Sigmoid colon (tissue), 7 donors: ENCODE results near the gene EXOC5. TPM values are rescaled to one million over a fixed set of nuclear protein-coding genes. Genes with fewer than 3 reads are reported as not detected.
"Not testable (repeated sequence)": the region's sequence is repeated elsewhere in the genome, so short reads cannot be mapped to it uniquely, and the experiment has no call there.

ENCODE experiments used
- DNase-seq: peaks from one replicate; pipeline ENCODE4 v3.0.0-alpha.2; 2019
- H3K27ac ChIP-seq, 4 donors: fragments of 200-600 bp; sonication (generic); one replicate each; pipeline ENCODE4 v1.5.1; 2016 to 2019; ENCODE audit warnings: mild to moderate bottlenecking in 1 of 4
- H3K27me3 ChIP-seq, 3 donors: fragments of 200-600 bp; sonication (generic); one replicate each; pipeline ENCODE4 v1.5.1; 2019; ENCODE audit warnings: mild to moderate bottlenecking in 1 of 3
- H3K36me3 ChIP-seq, 4 donors: fragments of 200-600 bp; sonication (generic); one replicate each; pipeline ENCODE4 v1.5.1; 2016 to 2019
- H3K4me1 ChIP-seq, 4 donors: fragments of 200-600 bp; sonication (generic); one replicate each; pipeline ENCODE4 v1.5.1; 2017 to 2019
- H3K4me3 ChIP-seq, 4 donors: fragments of 200-600 bp; sonication (generic); one replicate each; pipeline ENCODE4 v1.5.1; 2017 to 2019; ENCODE audit warnings: mild to moderate bottlenecking in 2 of 4, moderate library complexity in 1 of 4
- H3K9me3 ChIP-seq, 4 donors: fragments of 200-600 bp in 3 of 4; sonication (generic) in 3 of 4; one replicate each; pipeline versions ENCODE4 v1.5.1 to v1.6.1; 2013 to 2019
- CTCF ChIP-seq, 4 experiments: fragments of 450-650 bp in 3 of 4; fragments of 200-600 bp in 1 of 4; IDR thresholded peaks; one replicate each; pipeline ENCODE4 v1.5.1; 2016 to 2019; ENCODE audit warnings: antibody characterized with exemption in 4 of 4, mild to moderate bottlenecking in 3 of 4, moderate library complexity in 2 of 4
- EP300 ChIP-seq, 4 donors: sonication (generic); formaldehyde crosslinking; IDR thresholded peaks; one replicate each; pipeline ENCODE4 v1.6.1; 2017; ENCODE audit warnings: antibody characterized with exemption in 4 of 4
- POLR2A ChIP-seq, 2 donors: fragments of 450-650 bp; IDR thresholded peaks; one replicate each; pipeline ENCODE4 v1.6.1; 2016; ENCODE audit warnings: antibody characterized with exemption in 2 of 2, mild to moderate bottlenecking in 2 of 2, moderate library complexity in 2 of 2
- POLR2AphosphoS5 ChIP-seq, 4 donors: sonication (generic); formaldehyde crosslinking; IDR thresholded peaks; one replicate each; pipeline ENCODE4 v1.6.1; 2017; ENCODE audit warnings: antibody characterized with exemption in 4 of 4
- WGBS, 2 donors: extraction: QIAGEN DNeasy Blood & Tissue Kit; methylation state at CpG; one replicate each; pipeline ENCODE4 v1.1.7; 2013; 5-methylcytosine and 5-hydroxymethylcytosine counted together
- intact Hi-C: fragments of 100-400 bp; cut with DNase I; formaldehyde crosslinking; loops from one replicate; pipeline ENCODE4 v1.15.1; 2023
- polyA plus RNA-seq, 3 donors: library from polyadenylated mRNA; stranded (reverse); fragments of 200-250 nt; gene quantifications; one replicate each; pipeline ENCODE4 v1.2.3, GENCODE V29; 2013
- total RNA-seq, 4 donors: library from RNA; depleted of rRNA; stranded (reverse); fragments of >200 nt; gene quantifications; one replicate each; pipeline ENCODE4 v1.1.0, GENCODE V29; 2016
- donor health status: healthy with polysubstance abuse.
- donor health status: Bipolar disorder and iron deficiency.
- donor health status: healthy.

The EXOC5 gene
- total and polyA plus RNA-seq, 7 donors: 10.2 to 61.4 (median 48.2) TPM

- intact Hi-C loops: no loop called here
- DNase-seq: no peak
- H3K9me3 ChIP-seq: no peaks in the 10 kb centered on the region
- H3K4me1 ChIP-seq: peaks cover 0 to 13% (median 1%) of the 10 kb centered on the region in 4 donors
- H3K27me3 ChIP-seq: no peaks in the 10 kb centered on the region
- no peak overlapping the region for H3K4me3 ChIP-seq
- peaks cover 0 to 32% (median 0%) of the 10 kb centered on the region in 4 donors for H3K36me3 ChIP-seq
- no peak overlapping the region for H3K27ac ChIP-seq
- no peak for TF ChIP-seq EP300 (IDR thresholded peaks at IDR 0.05)
Observed at GRCh38 chr14:57243320-57243719, 25.4 kb downstream of the EXOC5 start.

- H3K9me3 ChIP-seq, H3K27me3 ChIP-seq, H3K4me3 ChIP-seq, DNase-seq, intact Hi-C loops, H3K27ac ChIP-seq: not testable (repeated sequence)
- WGBS, 2 donors: 97% methylated on average over 7 of the region's 7 CpGs
- H3K36me3 ChIP-seq: peaks cover 0 to 46% (median 4%) of the 10 kb centered on the region in 4 donors
- peaks cover 0 to 13% (median 1%) of the 10 kb centered on the region in 4 donors for H3K4me1 ChIP-seq
Observed at GRCh38 chr14:57240115-57240514, 28.6 kb downstream of the EXOC5 start.

- no peak for DNase-seq
- Histone ChIP-seq H3K4me1 (no peaks in the 10 kb centered on the region), H3K4me3 (no peak overlapping the region), H3K9me3 (no peaks in the 10 kb centered on the region), H3K36me3 (peaks cover 0 to 83% (median 8%) of the 10 kb centered on the region in 4 donors), H3K27me3 (no peaks in the 10 kb centered on the region), H3K27ac (no peak overlapping the region)
- 85 to 94% methylated on average over 1 of the region's 1 CpG for WGBS, 2 donors
- TF ChIP-seq CTCF (IDR thresholded peaks at IDR 0.05): no peak
- intact Hi-C loops: no loop called here
Observed at GRCh38 chr14:57232006-57232405, 36.7 kb downstream of the EXOC5 start.

- H3K4me3 ChIP-seq, DNase-seq, intact Hi-C loops, H3K9me3 ChIP-seq, H3K27ac ChIP-seq, H3K27me3 ChIP-seq, H3K4me1 ChIP-seq: not testable (repeated sequence)
- WGBS, 2 donors: 94 to 95% methylated on average over 2 of the region's 2 CpGs
- peaks cover 0 to 61% (median 6%) of the 10 kb centered on the region in 4 donors for H3K36me3 ChIP-seq
Observed at GRCh38 chr14:57228320-57228719, 40.4 kb downstream of the EXOC5 start.

- Histone ChIP-seq H3K27ac (no peak overlapping the region), H3K9me3 (no peaks in the 10 kb centered on the region), H3K4me1 (no peaks in the 10 kb centered on the region), H3K36me3 (peaks cover 0 to 57% (median 6%) of the 10 kb centered on the region in 4 donors), H3K27me3 (no peaks in the 10 kb centered on the region), H3K4me3 (no peak overlapping the region)
- no peak for TF ChIP-seq POLR2A (IDR thresholded peaks at IDR 0.05)
- TF ChIP-seq CTCF (IDR thresholded peaks at IDR 0.05): no peak
- no peak for TF ChIP-seq POLR2AphosphoS5 (IDR thresholded peaks at IDR 0.05)
- TF ChIP-seq EP300 (IDR thresholded peaks at IDR 0.05): no peak
- intact Hi-C loops: no loop called here
- 80 to 81% methylated on average over 2 of the region's 2 CpGs for WGBS, 2 donors
- DNase-seq: no peak
Observed at GRCh38 chr14:57227083-57227482, 41.6 kb downstream of the EXOC5 start.

- no peak overlapping the region for H3K27ac ChIP-seq
- no peaks in the 10 kb centered on the region for H3K27me3 ChIP-seq
- TF ChIP-seq EP300 (IDR thresholded peaks at IDR 0.05) (no peak), POLR2A (IDR thresholded peaks at IDR 0.05) (no peak), CTCF (IDR thresholded peaks at IDR 0.05) (no peak), POLR2AphosphoS5 (IDR thresholded peaks at IDR 0.05) (no peak)
- H3K9me3 ChIP-seq: no peaks in the 10 kb centered on the region
- no peak for DNase-seq
- H3K36me3 ChIP-seq: peaks cover 0 to 43% (median 8%) of the 10 kb centered on the region in 4 donors
- no peak overlapping the region for H3K4me3 ChIP-seq
- H3K4me1 ChIP-seq: no peaks in the 10 kb centered on the region
- intact Hi-C loops: no loop called here
- WGBS, 2 donors: 96 to 98% methylated on average over 3 of the region's 3 CpGs
Observed at GRCh38 chr14:57221931-57222330, 46.8 kb downstream of the EXOC5 start.
